NCI-H2227 (cell line): ENCODE data around the gene NTM.
"Not testable (repeated sequence)": the region's sequence is repeated elsewhere in the genome, so short reads cannot be mapped to it uniquely, and the experiment has no call there.

ENCODE experiments used
- DNase-seq: peaks from one replicate; lab custom pipeline; 2025; ENCODE audit not compliant: unreplicated experiment; lab: John Stamatoyannopoulos, UW

NTM gene

DNA sequence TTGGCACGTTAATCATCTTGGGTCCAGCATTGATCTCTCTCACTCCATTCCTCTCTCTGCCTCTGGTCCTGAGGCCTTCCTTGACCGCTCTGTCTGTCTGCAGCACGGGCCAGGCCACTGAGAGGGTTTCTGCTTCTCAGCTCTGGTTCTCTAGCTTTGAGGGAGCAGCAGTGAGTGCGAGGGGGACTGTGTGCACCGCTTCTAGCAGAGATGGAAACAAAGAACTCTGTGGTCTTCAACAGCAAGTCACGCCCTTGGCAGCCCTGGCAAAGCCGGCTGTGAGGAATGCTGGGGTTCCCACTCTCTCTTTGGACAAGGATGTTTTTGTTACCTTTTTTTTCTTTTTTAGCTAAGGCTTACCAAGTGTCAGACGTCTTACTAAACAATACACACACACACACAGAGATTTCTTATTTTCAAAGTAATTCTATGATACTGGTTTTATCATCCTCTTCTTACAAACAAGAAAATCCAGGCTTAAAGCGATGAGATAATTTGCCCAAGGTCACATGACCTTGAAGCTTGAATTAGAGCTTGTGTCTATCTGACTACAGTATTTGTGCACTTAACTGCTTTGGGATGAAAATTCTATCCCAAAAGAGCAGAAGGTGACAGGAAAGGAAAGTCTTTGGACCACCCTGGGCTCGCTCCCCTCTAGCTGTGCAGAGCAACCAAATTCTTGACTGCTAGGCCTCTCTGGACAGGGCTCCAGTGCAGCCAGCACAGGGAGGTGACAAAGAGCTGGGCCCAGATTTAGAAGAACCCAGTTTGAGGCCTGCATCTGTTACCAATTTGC lies 293.2 kb downstream of the NTM start:
- DNase-seq: no peak

DNA sequence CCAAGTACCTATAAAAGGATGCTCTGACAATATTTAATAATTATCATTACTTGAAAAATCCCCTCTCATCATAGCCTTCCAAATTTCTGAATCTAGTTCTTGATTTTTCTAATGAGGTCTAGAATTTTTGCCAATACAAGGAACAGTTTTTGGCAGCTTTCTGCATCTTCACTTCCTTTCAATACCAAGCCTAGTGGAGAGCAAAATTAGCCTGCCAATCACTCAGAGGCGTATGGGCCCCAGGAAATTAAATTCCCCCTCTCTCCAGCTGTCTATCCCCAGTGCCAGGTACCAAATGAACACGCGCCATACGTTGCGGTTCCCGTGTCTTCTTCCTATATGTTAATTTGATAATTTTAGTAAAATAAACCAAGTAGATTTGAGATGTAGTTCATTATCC lies 293.9 kb downstream of the NTM start:
- DNase-seq: no peak

GRCh38 chr11:131664816-131665215 lies 294.4 kb downstream of the NTM start:
- DNase-seq: no peak

GRCh38 chr11:131665344-131665968 lies 295.0 kb downstream of the NTM start:
- DNase-seq: no peak

DNA sequence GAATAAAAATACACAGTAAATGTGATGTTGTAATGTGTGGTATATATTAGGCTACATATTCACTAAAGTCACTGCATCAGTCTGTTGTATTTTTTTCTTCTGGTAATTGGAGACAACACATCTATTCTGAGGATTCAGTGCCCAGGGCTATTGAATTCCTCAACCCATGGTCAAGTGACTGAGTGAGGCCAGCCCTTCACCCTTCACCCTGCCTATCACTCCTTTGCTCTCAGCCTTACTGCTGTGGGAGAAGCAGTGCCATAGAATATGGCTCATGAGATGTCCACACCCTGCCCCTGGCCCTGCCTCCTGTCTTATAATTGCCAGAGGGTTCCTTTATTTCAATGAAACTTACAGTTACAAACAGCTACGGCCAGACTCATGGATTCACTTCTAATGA lies 295.6 kb downstream of the NTM start:
- DNase-seq: no peak

DNA sequence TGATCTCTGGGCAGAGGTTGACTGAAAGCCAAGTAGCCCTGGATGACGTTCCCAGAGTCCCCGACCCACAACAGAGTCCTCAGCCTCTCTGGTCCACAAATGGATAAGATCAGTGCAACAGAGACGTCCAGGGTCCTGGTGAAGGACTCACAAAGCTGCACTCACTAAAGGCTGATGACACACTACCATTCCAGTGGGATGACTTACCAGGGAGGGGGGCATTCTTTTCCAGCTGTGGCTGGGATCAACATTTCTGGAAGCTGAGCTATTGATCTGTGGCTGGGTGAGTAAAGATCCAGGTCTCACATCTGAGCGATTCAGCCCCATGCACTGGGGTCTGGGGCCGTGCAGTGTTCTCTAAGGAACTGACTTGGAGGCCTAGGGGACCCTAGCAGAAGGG lies 296.2 kb downstream of the NTM start:
- DNase-seq: no peak

DNA sequence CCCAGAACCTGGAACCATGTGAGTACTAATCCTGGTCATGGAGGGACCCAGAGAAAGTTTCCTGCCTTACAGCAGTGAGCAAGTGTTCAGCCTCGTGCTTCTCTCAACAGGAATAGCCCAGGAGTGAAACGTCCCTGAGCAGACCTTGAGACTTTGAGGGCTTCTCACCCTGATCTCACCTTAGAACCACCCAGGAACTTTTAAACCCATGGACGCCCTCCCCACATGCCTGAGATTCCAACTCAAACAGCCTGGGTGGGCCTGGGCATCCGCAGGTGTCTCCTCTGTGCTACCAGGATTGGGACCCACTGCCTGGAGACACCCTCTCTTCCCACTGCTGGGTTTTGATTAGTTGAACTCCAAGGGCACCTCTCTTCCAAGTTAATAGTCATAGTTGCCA lies 297.2 kb downstream of the NTM start:
- no peak for DNase-seq

GRCh38 chr11:131668500-131669400 lies 298.3 kb downstream of the NTM start:
- DNase-seq: no peak

DNA sequence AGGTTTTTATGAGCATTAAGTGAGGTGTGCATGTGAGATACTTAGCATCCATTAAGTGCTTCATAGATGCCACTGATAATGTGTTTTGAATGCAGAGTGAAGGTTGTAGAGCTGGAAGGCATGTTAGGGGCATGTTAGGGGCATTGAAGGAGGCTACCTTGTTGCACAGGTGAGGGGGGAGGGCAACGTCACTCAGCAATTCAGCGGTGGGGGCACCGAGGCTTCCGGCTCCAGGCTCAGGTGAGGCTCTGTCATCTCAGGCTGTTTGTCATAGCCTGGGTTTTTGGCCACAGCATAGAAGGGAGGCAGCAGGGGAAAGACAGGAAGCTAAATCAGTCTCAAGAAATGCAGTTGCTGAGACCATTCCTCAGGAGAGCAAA lies 299.0 kb downstream of the NTM start:
- DNase-seq: no peak

- DNase-seq: no peak
Observed at GRCh38 chr11:131670876-131671275, 300.5 kb downstream of the NTM start.

DNA sequence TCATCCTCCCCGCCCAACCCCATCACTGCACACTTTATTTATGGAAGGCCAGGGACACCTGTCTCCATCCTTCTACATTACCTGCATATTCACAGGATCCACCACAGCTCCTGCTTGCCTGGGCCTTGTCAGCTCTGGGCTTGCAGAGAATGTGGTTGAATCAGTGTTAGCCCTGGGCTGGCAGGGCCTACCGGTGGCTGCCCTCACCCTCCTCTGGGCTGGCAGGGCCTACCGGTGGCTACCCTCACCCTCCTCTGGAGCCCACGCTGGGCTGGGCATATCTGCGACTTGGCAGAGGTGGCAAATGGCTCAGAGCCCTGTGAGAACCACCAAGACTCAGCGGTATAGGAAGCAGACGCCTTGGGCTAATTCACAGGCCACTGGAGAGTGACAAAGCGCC lies 300.9 kb downstream of the NTM start:
- DNase-seq: no peak

- no peak for DNase-seq
Observed at GRCh38 chr11:131671734-131672133, 301.3 kb downstream of the NTM start.

DNA sequence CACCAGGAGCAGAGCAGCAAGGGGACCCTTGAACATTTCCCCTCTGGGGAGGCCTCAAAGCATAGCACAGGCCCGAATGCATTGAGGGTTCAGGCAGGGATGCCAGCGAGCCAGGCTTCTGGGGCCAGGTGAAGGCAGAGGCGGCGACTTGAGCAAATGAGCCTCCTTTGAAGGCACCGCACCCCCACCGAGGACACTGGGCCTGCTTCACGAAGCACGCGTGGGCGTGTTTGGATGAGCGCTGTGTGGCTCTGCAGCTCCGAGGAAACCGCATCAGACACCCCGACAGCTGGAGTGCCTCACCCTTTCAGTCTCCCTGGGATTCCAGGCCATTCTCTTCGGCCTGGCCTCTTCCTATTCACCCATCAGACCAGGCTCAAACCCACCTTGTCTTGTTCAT lies 301.8 kb downstream of the NTM start:
- no peak for DNase-seq

DNA sequence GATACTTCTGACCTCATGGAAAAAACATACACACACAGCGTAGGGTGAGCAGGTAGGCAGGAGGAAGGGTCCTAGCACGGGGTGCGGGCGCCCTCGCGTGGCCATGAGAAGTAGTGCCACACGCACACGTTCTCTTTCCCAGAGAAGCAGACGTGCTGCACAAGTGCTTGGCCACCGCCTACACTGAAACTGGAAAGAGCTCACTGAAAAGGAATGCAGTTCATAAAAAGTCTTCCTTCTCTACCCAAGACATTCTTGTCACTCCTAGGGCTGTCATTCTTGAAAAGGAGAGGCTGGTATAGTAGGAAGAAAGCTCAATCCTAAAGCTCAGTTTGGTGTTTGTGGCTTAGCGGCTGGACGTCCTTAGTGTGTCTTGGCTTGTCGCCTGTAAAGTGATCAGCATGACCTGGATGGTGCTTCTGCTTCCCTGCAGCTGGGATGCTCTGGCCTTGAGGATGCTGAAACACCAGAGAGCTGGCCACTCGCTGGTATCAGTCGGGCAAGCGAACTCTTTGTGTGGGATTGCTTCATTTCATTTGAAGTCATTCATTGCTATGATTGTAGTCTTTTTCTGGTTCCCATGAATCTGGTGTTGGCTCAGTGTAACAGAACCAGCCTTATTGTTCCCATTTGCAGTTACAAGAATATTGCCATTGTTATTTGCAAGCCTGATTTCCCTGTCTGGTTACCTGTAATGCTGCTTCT lies 303.8 kb downstream of the NTM start:
- DNase-seq: peak; percentile 72

GRCh38 chr11:131675121-131675888 lies 304.9 kb downstream of the NTM start:
- no peak for DNase-seq

DNA sequence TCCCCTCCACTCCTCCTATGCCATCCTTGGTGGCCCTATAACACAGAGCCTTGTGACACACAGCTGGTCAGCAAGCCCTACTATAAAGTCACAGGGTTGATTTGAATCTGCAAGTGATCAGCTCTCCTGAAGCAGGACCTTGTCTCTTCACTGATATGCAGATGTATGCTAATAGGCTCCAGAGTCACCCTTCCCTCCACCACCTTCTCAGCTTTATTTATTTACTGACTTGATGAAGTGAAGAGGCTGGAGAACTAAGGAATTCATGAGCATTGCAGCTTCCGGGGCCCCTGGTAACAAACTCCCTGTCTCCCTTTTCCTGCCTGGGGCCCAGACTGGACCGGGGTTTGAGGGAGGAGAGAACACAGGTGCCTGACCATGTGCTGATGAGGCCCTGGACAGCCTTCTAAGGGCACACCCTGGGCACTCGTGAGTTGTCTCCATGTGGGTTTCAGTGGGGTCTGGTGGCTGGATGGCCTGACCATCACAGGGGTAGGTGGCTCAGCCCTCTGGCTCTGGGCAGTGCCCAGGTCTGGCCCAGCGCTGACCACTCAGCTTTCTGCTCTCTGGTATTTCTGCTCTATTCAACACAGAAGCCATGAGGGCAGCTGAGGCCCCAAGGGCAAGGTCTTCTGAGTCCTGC lies 307.5 kb downstream of the NTM start:
- DNase-seq: no peak

DNA sequence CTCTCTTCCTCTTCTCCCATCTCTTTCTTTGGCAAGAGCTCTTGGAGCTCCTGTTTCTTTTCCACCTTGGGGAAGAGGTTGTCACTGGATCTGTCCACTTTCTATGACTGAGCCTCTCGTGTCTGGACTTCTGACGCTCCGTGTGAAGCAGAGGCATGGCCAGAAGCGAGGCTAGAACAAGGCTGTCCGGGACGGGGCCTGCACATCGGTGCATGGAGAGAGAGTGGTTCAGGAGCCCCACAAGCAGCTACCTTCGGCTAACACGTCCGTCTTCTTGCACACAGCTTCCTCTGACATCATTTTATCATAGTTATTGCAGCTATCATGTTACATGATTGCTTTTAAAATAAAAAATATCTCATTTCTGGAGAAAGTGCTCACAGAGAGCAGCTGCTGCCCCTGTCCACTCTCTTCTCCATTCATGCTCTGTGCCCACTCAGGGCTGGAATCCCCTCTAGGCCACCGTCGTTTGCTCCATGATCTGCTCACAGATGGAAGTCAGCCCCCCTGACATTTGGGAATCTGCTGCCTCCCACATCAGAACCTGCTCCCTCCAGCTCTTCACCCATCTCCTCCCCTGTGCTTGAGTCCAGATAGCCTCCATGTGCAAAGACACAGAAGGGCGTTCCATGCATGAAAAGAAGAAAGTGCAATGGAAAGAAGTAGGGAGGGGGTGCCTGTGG lies 308.4 kb downstream of the NTM start:
- no peak for DNase-seq

GRCh38 chr11:131680448-131680847 lies 310.0 kb downstream of the NTM start:
- not testable (repeated sequence) for DNase-seq

DNA sequence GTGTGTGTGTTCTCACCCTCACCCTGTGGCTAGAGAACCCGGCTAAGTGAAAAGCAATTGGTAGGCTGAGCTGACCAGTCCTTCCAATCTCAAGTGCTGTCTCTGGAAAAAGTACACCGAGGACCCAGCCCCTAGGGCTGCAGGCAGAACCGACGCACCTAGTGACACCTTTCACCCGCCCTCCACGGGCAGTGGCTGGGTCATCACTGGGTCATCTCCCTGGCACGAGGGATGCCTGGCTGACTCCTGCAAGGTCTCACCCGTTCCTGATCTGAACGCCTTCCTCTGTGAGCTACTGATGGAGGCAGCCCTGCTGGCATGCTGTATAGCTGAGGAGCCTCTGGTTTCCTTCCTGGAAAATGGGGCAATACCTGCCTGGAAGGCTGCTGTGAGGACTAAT lies 311.5 kb downstream of the NTM start:
- no peak for DNase-seq
